ENCODE results near the gene PKD1L1.
A peak's percentile ranks its signal among the peaks of the same experiment; 100 is the strongest.
"Not testable (repeated sequence)": the region's sequence is repeated elsewhere in the genome, so short reads cannot be mapped to it uniquely, and the experiment has no call there.

PKD1L1 gene

GRCh38 chr7:47962262-47962661 is 14.0 kb upstream of the PKD1L1 start:
- DNase-seq, result no peak

GRCh38 chr7:47957156-47957555 is 8.9 kb upstream of the PKD1L1 start:
- no peak for DNase-seq

- DNase-seq, result peak; percentile 40
Measured at GRCh38 chr7:47956220-47956619, 8.0 kb upstream of the PKD1L1 start.

- no peak for DNase-seq
Measured at GRCh38 chr7:47954231-47954911, 6.1 kb upstream of the PKD1L1 start.

- DNase-seq, result no peak
Measured at GRCh38 chr7:47953822-47954221, 5.6 kb upstream of the PKD1L1 start.

GRCh38 chr7:47952224-47952623 is 4.0 kb upstream of the PKD1L1 start:
- DNase-seq, result no peak

- DNase-seq, result no peak
Measured at GRCh38 chr7:47951374-47951773, 3.1 kb upstream of the PKD1L1 start.

- DNase-seq, result peak; percentile 21
Measured at GRCh38 chr7:47950714-47951113, 2.4 kb upstream of the PKD1L1 start.

GRCh38 chr7:47949703-47950102 is 1.4 kb upstream of the PKD1L1 start:
- DNase-seq, result no peak

- DNase-seq, result no peak
Measured at GRCh38 chr7:47947355-47947749, 914 bp downstream of the PKD1L1 start.

- DNase-seq, result no peak
Measured at GRCh38 chr7:47946581-47947354, 1.5 kb downstream of the PKD1L1 start.

- peak; percentile 60 for DNase-seq
Measured at GRCh38 chr7:47945261-47946015, 2.8 kb downstream of the PKD1L1 start.

GRCh38 chr7:47944536-47945260 is 3.6 kb downstream of the PKD1L1 start:
- DNase-seq, result no peak

GRCh38 chr7:47943676-47944474 is 4.4 kb downstream of the PKD1L1 start:
- DNase-seq, result no peak

- DNase-seq, result not testable (repeated sequence)
Measured at GRCh38 chr7:47942651-47943050, 5.6 kb downstream of the PKD1L1 start.

GRCh38 chr7:47942132-47942531 is 6.1 kb downstream of the PKD1L1 start:
- DNase-seq, result no peak

GRCh38 chr7:47941136-47941844 is 7.0 kb downstream of the PKD1L1 start:
- no peak for DNase-seq

- no peak for DNase-seq
Measured at GRCh38 chr7:47940088-47941013, 7.9 kb downstream of the PKD1L1 start.

- no peak for DNase-seq
Measured at GRCh38 chr7:47939425-47940036, 8.7 kb downstream of the PKD1L1 start.

All from COR-L47 (cell line).